Ramos (cell line): Measurements from ENCODE around the gene S1PR3.

ENCODE experiments used
- in situ Hi-C: fragments of 300-500 bp; cut with MboI; formaldehyde crosslinking; loops from one replicate; pipeline ENCODE4 v1.14.3; 2022; ENCODE audit warnings: low sequenced_read_pairs; ENCODE audit not compliant: unreplicated experiment

The S1PR3 gene

GRCh38 chr9:89024727-89025126 is 33.5 kb downstream of the S1PR3 start:
- in situ Hi-C loops: no loop called here

DNA sequence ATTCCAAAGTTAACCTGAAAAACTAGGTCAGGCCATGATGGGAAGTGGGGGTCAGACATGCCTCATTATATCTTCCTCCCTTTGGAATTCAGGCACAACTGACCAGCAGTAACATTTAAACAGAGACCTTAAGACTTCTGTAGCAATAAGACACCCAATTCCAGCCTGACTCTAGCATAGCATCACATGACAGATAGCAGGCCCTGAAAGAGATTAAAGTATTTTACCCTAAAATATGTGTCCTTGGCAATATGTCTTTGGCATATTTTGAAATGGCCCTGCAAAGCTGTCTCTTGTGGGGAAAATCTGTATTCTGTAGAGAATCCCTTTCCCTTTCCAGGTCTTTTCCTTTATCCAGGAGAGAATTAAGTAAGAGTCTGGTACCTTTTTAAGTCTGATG is 34.3 kb downstream of the S1PR3 start:
- in situ Hi-C loops: no loop called here

DNA sequence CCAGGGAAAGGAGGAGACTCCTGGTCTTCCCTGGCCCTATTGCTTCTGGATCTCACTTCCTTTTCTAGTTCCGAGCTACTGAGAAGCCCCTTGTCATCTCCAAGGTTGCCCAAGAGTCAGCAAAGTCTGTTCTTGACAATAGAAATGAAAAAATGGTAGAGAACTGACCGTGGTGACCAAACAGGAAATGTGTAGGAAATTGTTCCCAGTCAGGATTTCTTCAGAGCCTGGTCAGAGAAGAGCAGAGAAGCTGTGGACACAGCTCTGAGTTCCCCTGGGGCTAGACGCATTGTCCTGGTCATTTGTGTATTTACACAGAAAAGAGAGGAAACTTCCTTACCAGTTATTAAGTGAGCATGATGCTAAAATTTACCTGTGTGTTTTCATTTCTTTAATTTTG is 35.6 kb downstream of the S1PR3 start:
- in situ Hi-C loops: no loop called here

DNA sequence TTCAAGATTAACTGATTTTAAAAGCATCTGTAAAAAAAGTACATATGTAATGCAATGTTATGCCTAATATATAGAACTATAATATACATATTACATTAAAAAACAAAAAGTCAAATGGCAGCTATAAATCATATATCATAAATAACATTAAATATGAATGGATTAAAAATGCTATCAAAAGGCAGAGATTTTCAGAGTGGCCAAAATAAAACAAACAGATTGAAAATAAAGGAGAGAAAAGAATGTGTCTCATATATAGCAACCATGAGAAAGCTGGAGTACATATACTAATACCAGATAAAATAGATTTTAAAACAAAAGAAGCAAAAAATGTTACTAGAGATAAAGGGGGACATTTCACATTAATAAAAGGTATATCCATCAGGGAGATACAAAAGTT is 38.5 kb downstream of the S1PR3 start:
- in situ Hi-C loops: no loop called here

GRCh38 chr9:89032173-89032572 is 40.9 kb downstream of the S1PR3 start:
- in situ Hi-C loops: no loop called here

- in situ Hi-C loops: no loop called here
Observed at GRCh38 chr9:89032661-89033060, 41.4 kb downstream of the S1PR3 start.

DNA sequence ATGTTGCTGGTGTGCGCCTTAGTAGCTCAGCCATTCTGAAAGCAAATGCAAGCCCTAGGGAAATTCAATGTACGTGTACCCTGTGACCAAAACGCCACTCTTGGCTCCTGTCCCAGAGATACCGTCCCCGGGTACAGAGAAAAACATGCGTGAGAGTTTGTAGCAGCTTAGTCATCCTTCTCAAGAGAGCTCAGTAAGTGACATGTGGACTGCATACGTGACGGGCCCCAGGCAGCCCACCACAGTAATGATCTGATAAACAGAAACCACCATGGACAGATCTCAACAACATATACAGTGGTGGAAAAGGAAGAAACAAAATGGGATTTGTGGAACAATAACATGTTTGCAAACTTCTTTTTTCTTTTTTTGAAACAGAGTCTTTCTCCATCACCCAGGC is 45.1 kb downstream of the S1PR3 start:
- in situ Hi-C loops: no loop called here

DNA sequence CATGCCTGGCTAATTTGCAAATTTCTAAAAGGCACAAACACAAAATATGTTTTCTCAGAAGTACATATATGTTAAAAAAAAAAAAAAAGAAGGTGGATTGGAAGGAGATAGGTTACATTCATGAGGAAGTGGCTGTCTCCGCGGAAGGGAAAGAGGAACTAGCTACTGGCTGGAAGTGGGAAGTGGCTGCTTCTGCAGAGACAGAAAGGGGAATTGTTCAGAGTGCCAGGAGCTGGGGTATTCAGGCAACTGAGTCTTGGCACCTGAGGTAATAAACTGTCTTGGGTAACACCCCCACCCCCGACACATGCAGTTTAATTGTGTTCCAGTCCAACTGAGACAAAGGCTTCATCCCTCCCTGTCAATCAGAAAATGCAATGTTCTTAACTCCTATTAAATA is 45.6 kb downstream of the S1PR3 start:
- in situ Hi-C loops: no loop called here

- in situ Hi-C loops: no loop called here
Observed at GRCh38 chr9:89037346-89037745, 46.1 kb downstream of the S1PR3 start.

DNA sequence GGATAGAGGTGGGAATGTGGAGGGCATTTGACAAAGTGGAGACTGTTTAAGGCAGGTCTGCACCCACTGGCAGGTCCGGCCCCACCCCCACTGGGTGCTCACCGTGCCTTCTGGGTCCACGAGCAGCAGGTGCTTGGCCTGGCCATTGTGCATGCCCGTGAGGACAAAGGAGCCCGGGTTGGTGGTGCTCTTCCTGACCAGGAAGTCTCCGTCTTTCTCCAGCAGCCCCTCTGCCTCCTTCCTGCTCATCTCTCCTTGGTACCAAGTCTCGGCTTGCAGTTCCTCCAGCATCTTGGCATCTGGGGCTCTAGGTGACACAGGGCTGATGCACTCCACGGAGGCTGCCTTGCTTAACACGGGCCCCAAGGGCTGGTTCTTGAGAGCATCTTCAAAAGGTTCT is 46.6 kb downstream of the S1PR3 start:
- in situ Hi-C loops: no loop called here

- in situ Hi-C loops: no loop called here
Observed at GRCh38 chr9:89038382-89039103, 47.3 kb downstream of the S1PR3 start.

DNA sequence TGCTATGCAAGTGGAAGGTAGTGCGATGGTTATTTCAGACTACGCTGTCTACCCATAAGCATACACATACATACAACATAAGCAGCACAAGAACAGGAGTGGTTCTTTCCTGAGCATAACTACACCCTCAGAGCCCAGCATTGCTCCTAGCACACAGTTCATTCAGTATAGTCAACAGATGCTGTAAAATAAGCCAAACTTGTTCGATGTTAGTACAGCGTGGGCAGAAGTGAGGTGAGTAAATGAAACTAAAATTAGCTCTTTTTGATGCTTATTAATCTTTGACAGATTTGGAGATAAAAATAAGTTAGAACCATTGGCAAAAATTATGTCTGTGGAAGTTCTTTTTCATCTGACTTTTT is 47.8 kb downstream of the S1PR3 start:
- in situ Hi-C loops: no loop called here

DNA sequence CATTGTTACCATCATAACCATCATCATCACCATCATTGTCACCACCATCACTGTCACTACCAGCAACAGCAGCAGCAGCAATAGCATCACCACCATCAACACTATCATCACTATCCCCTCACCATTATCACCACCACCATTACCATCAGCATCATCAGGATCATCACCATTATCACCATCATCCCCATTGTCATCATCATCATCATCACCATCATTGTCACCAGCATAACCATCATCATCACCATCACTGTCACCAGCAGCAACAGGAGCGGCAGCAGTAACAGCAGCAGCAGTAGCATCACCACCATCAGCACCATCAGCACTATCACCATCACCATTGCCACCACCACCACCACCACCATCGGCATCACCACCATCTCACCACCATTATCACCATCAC is 48.4 kb downstream of the S1PR3 start:
- in situ Hi-C loops: no loop called here

DNA sequence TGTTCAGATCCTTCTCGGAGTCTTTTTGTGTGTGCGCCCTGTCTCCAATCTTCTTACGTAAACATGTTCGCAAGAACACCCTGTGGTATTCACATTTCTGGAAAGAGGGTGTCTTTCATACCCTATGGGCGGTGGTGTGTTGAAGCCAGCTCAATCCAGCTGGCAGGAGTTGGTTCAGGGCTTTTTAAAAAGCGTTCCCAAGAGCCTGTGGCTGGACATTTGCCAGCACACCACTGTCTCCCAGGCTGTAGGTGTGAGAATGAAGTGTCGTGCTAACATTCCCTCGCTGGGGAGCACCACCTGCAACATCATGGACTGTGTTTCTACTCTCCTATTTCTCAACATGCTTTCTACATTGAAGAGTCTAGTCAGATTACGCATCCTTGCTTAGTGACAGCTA is 51.7 kb downstream of the S1PR3 start:
- in situ Hi-C loops: no loop called here

DNA sequence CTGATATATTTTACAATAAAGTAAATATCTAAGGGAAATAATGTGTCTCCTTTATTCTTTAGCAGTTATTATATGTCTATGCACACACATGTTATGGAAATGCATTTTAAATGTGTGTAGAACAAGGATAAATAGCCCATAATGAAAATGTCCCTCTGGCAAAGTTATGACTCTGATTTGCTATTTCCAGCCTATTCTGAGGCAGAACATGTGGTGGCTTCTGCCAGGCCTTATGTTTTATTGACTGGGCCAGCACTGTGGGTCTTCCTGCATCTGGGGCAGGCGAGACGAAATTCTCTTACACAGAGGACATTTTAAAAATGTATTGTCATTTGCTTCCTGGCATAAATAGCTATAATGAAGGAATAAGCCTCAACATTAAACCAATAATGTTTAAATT is 52.8 kb downstream of the S1PR3 start:
- in situ Hi-C loops: no loop called here

DNA sequence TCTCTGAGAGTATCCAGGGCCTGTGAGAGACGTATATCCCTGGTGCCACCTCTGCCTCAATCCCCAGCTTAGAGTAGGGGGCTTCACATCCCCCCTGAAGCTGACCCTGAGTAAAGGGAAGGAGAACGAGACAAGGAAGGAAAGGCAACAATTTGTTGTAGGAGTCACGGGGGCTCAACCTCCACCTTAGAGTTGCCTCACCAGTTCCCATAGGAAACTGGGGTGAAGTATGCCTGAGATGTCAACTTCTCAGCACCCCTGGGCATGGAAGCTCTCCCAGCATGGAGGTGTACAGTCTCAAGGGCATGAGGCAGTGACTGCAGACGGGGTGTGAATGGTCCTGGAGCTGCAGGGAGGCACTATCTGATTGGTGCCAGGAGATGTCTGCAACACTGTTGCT is 53.6 kb downstream of the S1PR3 start:
- in situ Hi-C loops: no loop called here

DNA sequence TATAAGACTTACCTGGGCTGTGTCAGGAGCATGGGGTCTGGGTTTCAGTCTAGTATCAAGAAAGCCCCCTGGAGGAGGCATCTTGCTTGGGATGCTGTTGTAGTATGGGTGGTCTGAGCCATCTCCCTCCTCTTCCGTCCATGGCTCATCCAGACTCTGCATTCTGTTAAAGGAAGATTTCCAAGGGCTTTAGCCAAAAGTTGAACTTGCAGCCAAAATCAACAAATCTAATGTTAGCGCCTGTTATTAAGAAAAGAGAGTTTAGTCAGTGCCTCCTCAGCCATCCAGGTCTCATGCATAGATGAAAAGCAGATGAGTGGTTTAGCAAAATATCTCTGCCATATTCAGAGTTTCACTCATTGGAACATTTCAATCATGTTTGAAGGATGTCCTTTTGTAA is 55.6 kb downstream of the S1PR3 start:
- in situ Hi-C loops: no loop called here

GRCh38 chr9:89047667-89048066 is 56.4 kb downstream of the S1PR3 start:
- in situ Hi-C loops: no loop called here

DNA sequence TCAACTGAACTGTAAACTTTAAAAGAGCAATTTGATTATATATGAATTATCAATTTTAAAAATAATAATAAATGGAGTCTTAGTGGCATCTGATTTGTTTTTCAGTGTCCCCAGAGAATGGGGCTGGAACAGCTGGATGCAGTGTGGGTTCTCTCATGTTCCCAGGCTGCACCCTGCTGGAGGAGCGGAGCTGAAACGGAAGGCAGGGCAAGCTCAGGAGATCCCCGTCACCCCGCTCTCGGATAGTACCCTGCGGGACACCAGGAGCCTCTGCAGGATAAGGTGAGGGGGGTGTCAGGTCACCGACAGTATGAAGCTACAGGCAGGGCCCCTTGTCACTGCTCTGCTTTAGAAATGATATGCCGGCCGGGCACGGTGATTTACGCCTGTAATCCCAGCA is 57.3 kb downstream of the S1PR3 start:
- in situ Hi-C loops: no loop called here

DNA sequence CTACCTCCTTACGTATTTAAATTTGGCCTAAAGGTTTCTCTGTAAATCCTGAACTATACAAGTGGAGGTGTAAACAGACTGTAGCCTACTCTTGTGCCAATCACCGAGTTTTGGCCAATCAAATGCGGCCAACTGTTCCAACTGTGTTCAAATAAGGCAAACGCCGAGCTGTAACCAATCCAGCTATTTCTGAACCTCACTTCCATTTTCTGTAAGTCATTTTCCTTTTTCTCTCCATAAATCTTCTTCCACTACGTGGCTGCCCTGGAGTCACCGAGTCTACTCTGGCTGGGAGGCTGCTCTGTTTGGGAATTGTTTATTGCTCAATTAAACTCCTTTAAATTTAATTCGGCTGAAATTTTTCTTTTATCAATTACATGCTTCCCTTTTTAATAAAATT is 58.4 kb downstream of the S1PR3 start:
- in situ Hi-C loops: no loop called here

DNA sequence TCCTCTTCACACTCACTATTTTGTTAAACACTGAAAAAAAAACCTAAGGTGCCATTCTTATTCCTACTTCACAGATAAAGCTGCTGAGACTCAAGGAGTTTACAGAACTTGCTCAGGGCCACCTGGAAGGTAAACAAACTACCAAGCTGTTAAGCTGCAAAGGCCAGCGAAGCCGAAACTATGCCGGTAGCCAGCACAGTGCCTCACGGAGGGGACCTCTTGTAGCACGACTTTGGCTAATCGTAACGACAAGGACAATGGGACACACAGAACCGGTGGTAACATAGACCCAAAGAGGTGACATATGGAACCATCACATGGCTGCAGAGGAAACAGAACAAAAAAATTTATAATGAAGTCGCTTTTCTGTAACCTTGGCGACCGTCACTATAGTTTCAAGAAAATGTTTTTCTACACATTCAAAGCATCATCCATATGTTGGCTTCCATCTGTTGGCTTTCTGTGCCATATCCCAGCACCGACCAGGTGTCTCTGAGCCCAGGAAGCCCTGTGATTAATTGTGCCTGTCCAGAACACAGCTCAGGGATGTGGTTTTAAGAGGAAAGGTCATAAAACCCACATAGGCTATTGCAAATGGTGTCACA is 60.3 kb downstream of the S1PR3 start:
- in situ Hi-C loops: no loop called here

DNA sequence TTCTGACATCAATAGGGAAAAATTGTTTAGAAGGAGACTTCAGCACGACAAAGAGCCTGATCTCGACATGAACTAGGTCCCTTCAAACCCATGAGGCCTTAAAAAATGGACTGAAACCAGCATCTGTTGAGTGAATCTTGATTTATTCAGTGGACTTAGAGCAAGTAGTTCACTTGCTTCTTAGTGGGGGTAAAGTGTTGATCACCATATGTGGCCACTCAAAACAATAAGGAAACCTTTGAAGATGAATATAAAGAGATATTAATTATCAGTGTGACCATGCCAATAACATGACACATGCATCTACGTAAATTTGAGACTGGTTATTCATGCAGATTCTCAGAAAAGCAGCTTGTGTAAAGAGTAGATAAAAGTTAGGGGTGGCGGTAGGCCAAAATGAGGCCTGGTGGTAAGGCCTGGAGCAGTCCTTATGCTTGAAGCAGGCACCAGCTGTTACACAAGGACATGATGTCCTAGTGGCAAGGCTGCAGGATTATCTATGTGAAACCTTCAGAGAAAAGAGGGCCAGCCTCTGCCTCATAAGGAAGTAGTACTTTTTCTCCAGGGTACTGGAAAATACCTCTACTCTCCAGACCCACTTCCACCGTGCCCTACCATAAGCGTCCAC is 61.3 kb downstream of the S1PR3 start:
- in situ Hi-C loops: no loop called here
